ENCODE measurements around the gene UBE2I.

DNA sequence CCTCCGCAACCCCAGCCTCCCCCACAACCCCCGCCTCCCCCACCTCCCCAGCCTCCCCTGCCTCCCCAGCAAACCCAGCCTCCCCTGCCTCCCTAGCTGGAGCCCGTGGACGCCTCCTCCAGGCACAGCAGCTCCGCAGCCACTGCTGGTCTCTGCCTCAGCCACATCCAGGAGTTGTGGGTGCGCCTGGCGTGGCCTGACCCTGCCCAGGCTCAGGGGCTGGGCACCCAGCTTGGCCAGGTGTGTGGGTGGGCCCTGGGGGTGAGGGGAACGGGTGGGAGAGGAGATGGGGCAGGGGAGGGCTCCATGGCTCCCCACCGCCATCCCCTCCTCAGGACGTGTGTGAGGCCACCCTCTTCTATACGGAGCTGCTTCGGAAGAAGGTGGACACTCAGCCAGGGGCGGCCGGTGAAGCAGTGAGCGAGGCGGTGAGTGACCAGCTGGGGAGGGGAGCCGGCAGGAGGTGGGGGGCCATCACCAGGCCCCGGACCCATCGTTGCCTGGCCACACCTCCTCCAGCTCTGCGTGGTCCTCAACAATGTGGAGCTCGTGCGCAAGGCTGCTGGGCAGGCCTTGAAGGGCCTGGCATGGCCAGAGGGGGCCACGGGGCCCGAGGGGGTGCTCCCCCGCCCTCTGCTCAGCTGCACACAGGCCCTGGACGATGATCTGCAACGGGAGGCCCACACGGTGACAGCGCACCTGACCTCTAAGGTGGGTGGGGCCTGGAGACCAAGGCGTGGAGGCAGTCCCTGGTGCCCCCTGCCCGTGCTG lies 36.4 kb downstream of the UBE2I start:
- TF ChIP-seq, protein P1, sequence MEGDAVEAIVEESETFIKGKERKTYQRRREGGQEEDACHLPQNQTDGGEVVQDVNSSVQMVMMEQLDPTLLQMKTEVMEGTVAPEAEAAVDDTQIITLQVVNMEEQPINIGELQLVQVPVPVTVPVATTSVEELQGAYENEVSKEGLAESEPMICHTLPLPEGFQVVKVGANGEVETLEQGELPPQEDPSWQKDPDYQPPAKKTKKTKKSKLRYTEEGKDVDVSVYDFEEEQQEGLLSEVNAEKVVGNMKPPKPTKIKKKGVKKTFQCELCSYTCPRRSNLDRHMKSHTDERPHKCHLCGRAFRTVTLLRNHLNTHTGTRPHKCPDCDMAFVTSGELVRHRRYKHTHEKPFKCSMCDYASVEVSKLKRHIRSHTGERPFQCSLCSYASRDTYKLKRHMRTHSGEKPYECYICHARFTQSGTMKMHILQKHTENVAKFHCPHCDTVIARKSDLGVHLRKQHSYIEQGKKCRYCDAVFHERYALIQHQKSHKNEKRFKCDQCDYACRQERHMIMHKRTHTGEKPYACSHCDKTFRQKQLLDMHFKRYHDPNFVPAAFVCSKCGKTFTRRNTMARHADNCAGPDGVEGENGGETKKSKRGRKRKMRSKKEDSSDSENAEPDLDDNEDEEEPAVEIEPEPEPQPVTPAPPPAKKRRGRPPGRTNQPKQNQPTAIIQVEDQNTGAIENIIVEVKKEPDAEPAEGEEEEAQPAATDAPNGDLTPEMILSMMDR (IDR thresholded peaks at IDR 0.05) = no peak
- TF ChIP-seq POLR2A (IDR thresholded peaks at IDR 0.05) = no peak
